Mucosa of rectum (tissue), 2 donors: ENCODE data around the gene STK33.

ENCODE experiments used
- H3K27ac ChIP-seq, 2 donors: one replicate each; pipeline ENCODE4 v1.7.0; 2013; ENCODE audit warnings: inconsistent platforms in 2 of 2, low read depth in 2 of 2, low read length in 2 of 2
- H3K27me3 ChIP-seq, 2 donors: one replicate each; pipeline ENCODE4 v1.7.0; 2013; ENCODE audit warnings: low read length in 2 of 2; ENCODE audit not compliant: control insufficient read depth in 2 of 2, insufficient read depth in 2 of 2
- H3K36me3 ChIP-seq, 2 donors: one replicate each; pipeline ENCODE4 v1.7.0; 2013; ENCODE audit warnings: low read length in 2 of 2; ENCODE audit not compliant: control insufficient read depth in 2 of 2, insufficient read depth in 2 of 2
- H3K4me1 ChIP-seq, 2 donors: one replicate each; pipeline ENCODE4 v1.7.0; 2013; ENCODE audit warnings: low read length in 2 of 2, mild to moderate bottlenecking in 1 of 2; ENCODE audit not compliant: control insufficient read depth in 2 of 2, insufficient read depth in 2 of 2
- H3K4me3 ChIP-seq, 2 donors: one replicate each; pipeline ENCODE4 v1.7.0; 2013; ENCODE audit warnings: low read length in 2 of 2
- H3K9ac ChIP-seq, 2 donors: one replicate each; pipeline ENCODE4 v1.7.0; 2013; ENCODE audit warnings: low read length in 2 of 2, low read depth in 1 of 2, mild to moderate bottlenecking in 1 of 2
- H3K9me3 ChIP-seq, 2 donors: one replicate each; pipeline ENCODE4 v1.7.0; 2013; ENCODE audit warnings: low read length in 2 of 2; ENCODE audit not compliant: control insufficient read depth in 2 of 2
- donor health status: healthy.
- donor health status: Normal muscosa, but diverticular disease.

Gene STK33

DNA sequence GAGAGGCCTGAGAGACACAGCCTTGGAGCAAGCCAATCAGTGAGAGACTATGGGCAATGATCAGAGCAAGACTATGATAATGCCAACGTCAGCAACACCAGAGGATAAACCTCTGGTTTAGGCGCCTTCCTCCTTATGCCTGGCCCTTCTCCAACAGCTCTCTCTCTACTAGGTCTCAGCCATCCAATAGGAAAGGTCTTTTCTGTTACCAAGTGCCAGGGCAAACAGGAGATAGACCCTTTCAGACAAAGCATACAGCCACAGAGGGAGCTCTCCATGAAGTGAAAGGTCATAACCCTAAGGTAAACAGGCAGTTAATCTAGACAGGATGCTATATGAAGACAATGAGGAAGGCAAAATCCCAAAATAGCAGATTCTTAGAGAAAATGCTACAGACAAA is 9.5 kb downstream of the STK33 start:
- no peaks in the 10 kb centered on the region for H3K36me3 ChIP-seq
- H3K9me3 ChIP-seq = no peaks in the 10 kb centered on the region
- no peaks in the 10 kb centered on the region for H3K27me3 ChIP-seq
- no peak overlapping the region for H3K27ac ChIP-seq
- H3K9ac ChIP-seq = no peak overlapping the region
- H3K4me3 ChIP-seq = no peak overlapping the region
- H3K4me1 ChIP-seq = no peaks in the 10 kb centered on the region

DNA sequence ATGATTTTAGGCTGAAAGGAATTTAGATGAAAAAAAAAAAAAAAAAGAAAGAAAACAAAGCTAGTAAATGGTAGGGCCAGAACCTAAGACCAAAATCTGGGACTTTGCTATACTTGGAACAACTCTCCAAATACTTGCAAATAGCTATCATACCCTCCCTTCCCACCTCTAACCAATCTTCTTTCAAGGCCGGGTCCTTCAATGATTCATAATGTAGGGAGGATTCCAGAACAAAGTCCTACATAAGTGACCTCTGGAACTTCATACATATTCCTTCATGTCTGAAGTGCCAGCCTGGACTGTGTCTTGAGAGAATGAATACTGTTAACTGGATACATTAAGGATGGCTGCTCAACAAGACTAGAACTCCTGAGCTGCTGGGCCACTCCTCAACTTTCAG is 9.9 kb downstream of the STK33 start:
- Histone ChIP-seq H3K36me3 (no peaks in the 10 kb centered on the region), H3K27ac (no peak overlapping the region), H3K9me3 (no peaks in the 10 kb centered on the region), H3K27me3 (no peaks in the 10 kb centered on the region), H3K4me3 (no peak overlapping the region), H3K4me1 (no peaks in the 10 kb centered on the region), H3K9ac (no peak overlapping the region)

DNA sequence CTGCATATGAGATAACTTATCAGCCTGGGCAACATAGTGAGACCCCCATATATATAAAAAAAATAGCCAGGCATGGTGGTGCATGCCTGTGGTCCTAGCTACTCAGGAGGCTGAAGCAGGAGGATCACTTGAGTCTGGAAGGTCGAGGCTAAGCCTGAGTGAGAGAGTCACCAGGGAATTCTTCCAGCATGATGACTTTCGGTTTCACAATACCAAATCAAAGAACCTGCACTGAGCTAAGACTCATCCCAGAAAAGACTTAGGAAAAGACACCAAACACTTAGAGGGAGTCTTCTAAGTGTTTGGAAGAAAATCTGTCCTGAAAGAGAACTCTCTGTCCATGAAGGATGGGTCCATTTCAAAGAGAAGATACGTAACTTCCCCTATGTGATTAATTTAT is 12.7 kb downstream of the STK33 start:
- no peak overlapping the region for H3K27ac ChIP-seq
- H3K9me3 ChIP-seq = no peaks in the 10 kb centered on the region
- no peaks in the 10 kb centered on the region for H3K36me3 ChIP-seq
- H3K4me3 ChIP-seq = no peak overlapping the region
- H3K27me3 ChIP-seq = no peaks in the 10 kb centered on the region
- no peaks in the 10 kb centered on the region for H3K4me1 ChIP-seq
- H3K9ac ChIP-seq = no peak overlapping the region

DNA sequence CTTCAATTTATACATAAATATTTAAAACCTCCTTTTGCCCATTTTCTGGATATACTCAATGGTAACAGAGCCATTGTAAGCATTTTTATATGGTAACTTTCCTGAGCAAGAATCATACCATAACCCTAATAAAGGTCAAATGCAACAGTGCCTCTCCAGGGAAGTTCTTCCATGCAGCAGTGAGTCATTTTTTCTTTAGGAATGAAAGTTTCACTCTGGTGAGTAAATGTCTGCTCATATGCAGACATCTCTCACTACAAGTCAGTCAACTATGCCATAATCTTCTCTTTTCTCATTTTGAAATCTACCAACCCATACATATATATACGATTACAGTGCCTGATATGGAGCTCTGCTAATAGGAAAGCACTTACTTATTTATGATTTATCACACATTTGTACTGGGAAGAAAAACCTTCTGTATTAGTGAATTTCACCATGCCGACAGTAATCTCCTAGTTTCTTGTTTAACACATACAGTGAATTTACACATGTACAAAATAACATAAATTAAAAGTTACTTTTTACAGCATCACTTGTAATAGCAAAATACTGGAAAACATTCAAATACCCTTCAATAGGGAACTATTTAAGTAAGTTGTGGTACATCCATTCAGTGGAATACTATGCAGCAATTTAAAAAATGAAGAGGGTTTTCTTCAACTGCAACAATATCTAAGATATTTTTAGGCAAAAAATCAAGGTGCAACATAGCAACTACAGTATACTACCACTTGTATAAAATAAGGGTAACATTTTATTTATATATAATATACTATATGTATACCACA is 16.0 kb downstream of the STK33 start:
- no peaks in the 10 kb centered on the region for H3K4me1 ChIP-seq
- H3K27me3 ChIP-seq = no peaks in the 10 kb centered on the region
- no peaks in the 10 kb centered on the region for H3K36me3 ChIP-seq
- H3K4me3 ChIP-seq = no peak overlapping the region
- no peak overlapping the region for H3K27ac ChIP-seq
- H3K9me3 ChIP-seq = no peaks in the 10 kb centered on the region
- no peak overlapping the region for H3K9ac ChIP-seq

DNA sequence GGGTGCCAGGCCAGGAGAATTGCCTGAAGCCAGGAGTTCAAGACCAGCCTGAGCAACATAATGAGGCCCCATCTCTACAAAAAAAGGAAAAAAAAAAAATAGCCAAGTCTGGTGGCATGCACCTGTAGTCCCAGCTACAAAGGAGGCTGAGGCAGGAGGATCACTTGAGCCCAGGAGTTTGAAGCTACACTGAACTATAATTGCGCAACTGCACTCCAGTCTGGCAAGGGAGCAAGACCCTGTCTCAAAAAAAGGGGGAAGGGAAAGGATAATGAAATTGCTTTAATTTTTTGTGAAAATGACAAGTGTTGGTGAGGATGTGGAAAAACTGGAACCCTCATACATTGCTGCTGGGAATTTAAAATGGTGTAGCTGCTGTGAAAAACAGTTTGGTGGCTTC is 19.2 kb downstream of the STK33 start:
- H3K4me3 ChIP-seq = no peak overlapping the region

DNA sequence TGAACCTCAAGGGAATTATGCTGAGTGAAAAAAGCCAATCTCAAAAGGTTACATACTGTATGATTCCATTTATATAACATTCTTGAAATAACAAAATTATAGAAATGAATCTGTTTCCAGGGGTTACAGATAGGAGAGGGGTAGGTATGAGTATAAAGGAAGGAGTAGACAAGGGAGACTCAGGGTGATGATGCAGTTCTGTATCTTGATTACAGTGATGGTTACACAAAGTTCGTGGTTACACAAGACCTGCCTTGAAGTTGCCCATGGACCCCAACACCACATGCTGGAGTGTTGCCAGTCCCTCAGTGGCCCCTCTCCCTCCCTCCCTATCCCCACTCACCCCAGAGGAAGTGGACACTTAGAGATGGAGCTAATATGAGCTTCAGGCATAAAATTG is 20.3 kb downstream of the STK33 start:
- Histone ChIP-seq H3K27ac (no peak overlapping the region), H3K9me3 (no peaks in the 10 kb centered on the region), H3K27me3 (no peaks in the 10 kb centered on the region), H3K4me3 (no peak overlapping the region), H3K4me1 (no peaks in the 10 kb centered on the region), H3K36me3 (no peaks in the 10 kb centered on the region), H3K9ac (no peak overlapping the region)

More for the DNA sequence above, 19.2 kb downstream of the STK33 start:
- H3K9me3 ChIP-seq = no peaks in the 10 kb centered on the region
- H3K4me1 ChIP-seq = no peaks in the 10 kb centered on the region
- no peaks in the 10 kb centered on the region for H3K36me3 ChIP-seq
- H3K9ac ChIP-seq = no peak overlapping the region
- no peak overlapping the region for H3K27ac ChIP-seq
- H3K27me3 ChIP-seq = no peaks in the 10 kb centered on the region

DNA sequence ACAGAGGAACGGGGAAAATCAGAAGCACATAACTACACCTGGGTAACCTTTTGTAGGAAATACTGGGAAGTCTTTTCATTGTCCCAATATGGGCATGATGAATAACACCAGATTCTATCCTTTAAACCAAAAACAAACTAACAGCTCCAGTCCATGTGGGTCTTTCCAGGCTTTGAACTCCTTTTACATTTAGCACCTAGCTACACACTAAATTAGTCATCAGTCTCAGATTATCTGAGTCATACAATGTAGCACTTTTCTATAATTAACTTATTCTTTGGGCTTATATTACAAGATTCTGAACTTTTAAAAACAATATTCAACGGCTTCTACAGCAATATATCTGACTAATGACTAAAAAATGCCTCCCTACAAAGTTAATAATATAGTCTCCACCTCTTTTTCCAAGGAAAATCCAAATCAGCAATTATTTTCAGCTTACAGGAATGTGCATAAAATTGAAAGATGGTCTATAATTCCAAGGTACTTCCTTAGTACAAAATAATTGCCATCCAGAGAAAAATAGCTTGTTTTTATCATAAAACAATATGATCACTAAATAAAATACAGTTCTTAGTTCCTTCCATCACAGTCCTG is 26.3 kb downstream of the STK33 start:
- H3K9me3 ChIP-seq = no peaks in the 10 kb centered on the region
- no peaks in the 10 kb centered on the region for H3K4me1 ChIP-seq
- H3K9ac ChIP-seq = no peak overlapping the region
- no peak overlapping the region for H3K4me3 ChIP-seq
- H3K36me3 ChIP-seq = no peaks in the 10 kb centered on the region
- no peaks in the 10 kb centered on the region for H3K27me3 ChIP-seq
- H3K27ac ChIP-seq = no peak overlapping the region

DNA sequence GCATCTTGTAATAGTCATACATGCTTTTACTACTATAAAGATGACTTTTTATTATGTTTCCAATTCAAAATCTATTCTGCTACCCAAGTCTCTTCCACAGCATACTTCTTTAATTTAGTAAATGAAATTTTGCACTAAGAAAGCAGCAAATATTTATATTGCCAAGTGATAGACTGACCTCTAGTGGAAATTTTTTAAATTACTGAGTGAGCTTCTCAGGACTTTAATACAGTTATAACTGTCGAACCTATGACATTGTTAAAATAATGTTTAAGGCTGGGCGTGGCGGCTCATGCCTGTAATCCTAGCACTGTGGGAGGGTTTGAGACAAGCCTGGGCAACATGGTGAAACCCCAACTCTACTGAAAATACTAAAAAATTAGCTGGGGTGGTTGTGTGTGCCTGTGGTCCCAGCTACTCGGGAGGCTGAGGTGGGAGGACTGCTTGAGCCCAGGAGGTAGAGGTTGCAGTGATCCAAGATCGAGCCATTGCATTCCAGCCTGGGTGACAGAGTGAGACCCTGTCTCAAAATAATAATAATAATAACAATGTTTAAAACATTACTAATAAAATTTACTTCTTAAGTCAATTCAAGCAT is 27.3 kb downstream of the STK33 start:
- H3K36me3 ChIP-seq = no peaks in the 10 kb centered on the region

DNA sequence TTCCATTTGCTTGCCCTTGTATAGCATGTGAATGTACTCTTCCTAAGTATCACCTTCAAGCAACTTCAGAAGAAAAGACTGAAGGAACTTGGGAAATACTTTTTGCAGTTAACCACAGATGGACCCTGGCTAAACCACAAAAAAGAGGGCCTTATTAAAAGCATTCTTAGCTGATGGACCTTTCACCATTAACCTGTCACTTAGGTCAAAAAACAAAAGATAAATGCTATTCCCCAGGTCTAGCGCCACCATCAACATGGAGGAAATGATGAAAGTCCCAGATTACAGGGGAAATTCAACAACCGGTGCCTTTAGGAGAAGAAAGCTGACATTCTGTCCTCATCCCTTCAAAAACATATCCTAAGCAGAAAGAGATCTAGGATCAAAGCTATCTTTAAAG is 29.5 kb downstream of the STK33 start:
- no peaks in the 10 kb centered on the region for H3K4me1 ChIP-seq
- H3K9ac ChIP-seq = no peak overlapping the region
- peaks cover 0 to 4% of the 10 kb centered on the region in 2 donors for H3K9me3 ChIP-seq
- no peak overlapping the region for H3K4me3 ChIP-seq
- no peak overlapping the region for H3K27ac ChIP-seq
- H3K36me3 ChIP-seq = no peaks in the 10 kb centered on the region
- H3K27me3 ChIP-seq = no peaks in the 10 kb centered on the region

More for the DNA sequence above, 27.3 kb downstream of the STK33 start:
- Histone ChIP-seq H3K9me3 (peaks cover 0 to 2% of the 10 kb centered on the region in 2 donors), H3K4me1 (no peaks in the 10 kb centered on the region), H3K27ac (no peak overlapping the region), H3K9ac (no peak overlapping the region), H3K4me3 (no peak overlapping the region), H3K27me3 (no peaks in the 10 kb centered on the region)

DNA sequence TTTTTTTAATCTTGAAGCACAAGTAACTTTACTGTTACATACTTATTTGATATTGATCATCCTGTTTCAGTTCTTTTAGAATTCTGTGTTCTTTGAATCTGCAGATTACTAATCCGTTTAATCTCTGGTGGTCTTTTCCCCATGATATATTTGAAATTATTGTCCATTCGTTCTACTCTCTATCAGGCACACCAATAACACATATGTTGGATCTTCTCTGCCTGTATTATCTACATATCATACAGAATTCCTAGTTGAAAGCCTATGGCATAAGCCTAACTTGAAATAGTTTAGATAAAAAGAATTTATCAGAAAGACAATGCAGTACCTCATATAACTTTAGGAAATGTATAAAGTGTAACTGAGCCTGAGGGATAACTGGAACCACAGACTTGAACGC is 32.6 kb downstream of the STK33 start:
- no peak overlapping the region for H3K9ac ChIP-seq
- no peaks in the 10 kb centered on the region for H3K27me3 ChIP-seq
- no peak overlapping the region for H3K27ac ChIP-seq
- H3K4me1 ChIP-seq = no peaks in the 10 kb centered on the region
- H3K4me3 ChIP-seq = no peak overlapping the region
- H3K36me3 ChIP-seq = no peaks in the 10 kb centered on the region
- peaks cover 0 to 4% of the 10 kb centered on the region in 2 donors for H3K9me3 ChIP-seq
